GM12874 (cell line): ENCODE results near the gene HECW1.

Experiments used
- TF ChIP-seq, protein P1 (sequence below): IDR thresholded peaks from 2 replicates; pipeline ENCODE4 v1.5.1; 2011; ENCODE audit warnings: low read depth, mild to moderate bottlenecking, control low read depth, low read length, moderate library complexity; ENCODE audit not compliant: insufficient read depth

Gene HECW1

DNA sequence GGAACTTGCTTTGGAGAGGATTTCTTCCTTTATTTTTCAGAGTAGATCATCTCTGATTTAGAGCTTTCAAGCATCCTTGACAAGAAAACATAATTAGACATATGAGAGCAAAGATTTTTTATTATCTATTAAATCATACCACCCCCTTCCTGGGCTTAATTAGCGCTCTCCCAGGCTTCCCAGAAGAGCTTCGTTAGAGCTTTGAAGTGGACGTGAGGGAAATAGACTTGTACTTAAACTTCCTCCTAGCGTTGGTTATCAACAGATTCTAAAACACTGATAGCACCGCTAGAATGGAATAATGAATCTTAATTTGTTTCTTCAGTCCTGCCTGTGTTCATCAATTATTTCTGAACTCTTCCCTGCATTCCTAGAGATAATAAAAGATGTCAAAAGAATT, 296.5 kb downstream of the HECW1 start:
- TF ChIP-seq, protein P1, sequence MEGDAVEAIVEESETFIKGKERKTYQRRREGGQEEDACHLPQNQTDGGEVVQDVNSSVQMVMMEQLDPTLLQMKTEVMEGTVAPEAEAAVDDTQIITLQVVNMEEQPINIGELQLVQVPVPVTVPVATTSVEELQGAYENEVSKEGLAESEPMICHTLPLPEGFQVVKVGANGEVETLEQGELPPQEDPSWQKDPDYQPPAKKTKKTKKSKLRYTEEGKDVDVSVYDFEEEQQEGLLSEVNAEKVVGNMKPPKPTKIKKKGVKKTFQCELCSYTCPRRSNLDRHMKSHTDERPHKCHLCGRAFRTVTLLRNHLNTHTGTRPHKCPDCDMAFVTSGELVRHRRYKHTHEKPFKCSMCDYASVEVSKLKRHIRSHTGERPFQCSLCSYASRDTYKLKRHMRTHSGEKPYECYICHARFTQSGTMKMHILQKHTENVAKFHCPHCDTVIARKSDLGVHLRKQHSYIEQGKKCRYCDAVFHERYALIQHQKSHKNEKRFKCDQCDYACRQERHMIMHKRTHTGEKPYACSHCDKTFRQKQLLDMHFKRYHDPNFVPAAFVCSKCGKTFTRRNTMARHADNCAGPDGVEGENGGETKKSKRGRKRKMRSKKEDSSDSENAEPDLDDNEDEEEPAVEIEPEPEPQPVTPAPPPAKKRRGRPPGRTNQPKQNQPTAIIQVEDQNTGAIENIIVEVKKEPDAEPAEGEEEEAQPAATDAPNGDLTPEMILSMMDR = no peak

DNA sequence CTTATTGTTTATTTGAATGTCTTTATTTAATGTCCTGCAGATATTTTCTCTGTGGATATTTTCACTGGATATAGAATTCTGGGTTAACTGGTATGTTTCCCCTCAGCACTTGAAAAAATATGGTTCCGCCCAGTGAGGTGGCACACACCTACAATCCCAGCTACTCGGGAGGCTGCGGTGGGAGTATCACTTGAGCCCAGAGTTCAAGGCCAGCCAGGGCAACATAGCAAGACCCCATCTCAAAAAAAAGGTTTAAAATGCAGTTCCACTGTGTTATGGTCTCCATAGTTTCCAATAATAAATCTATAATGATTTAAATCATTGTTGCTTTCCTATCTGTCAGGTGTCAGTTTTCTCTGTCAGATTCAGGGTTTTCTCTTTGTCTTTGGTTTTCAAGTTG, 305.0 kb downstream of the HECW1 start:
- TF ChIP-seq, protein P1 = no peak

DNA sequence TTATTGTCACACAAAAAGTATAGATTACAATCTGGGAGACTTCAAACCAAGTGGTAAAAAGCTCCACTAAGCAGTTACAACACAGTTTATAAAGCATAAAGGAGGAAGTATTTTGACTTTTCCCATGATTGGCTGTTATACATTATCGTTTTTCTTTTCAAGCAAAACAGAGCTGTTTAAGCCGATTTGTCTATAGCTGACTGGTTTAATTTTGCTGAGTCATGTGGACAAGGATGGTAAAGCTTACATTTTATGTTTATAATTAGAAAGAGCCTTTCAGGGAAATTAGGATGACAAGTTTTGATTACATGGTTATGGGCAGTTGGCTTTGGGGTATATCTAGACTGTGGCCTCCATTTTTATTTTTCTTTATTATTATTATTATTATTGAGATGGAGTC, 318.0 kb downstream of the HECW1 start:
- TF ChIP-seq, protein P1 = no peak

DNA sequence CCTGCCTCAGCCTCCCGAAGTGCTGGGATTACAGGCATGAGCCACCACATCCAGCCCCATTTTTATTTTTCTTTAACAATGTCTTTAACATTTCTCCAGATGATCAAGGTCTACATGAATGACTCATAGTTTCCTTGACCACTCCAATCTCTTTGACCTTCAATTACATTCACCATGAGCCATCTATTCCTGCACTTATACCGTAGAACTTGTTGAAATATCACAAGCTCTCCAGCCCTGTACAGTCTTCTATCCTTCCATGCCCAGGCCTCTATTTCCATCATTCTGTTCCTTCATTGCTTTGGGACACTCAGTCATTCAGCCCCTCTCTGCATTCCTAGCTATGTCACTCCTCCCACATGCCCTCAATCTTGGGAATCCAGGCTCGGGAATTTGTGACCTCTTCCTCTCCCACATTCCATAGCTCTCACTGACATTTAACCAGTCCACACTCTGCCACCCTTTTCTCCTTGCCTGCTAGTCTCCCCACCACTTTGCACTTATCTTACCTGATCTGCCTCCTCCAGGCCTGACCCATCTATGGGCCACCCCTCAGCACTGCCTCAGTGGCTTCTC, 318.7 kb downstream of the HECW1 start:
- TF ChIP-seq, protein P1 = no peak

DNA sequence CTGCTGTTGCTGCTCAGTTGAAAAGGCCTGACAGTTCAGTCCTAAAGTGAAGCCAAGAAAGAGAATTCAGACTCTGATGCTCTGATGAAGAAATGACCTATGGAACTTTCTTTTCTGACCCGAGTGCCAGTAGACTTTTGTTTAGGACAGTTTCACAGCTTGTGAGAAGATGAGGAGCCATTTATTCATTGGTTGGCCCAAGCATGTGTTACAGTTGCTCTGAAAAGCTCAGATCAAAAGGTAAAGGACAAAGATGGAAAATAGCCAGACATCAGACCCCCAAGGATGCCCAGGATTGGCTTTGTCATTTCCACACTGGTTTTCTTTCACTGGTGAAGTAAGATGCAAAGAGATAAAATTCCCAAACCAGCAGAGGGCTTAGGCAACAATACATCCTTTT, 321.2 kb downstream of the HECW1 start:
- TF ChIP-seq, protein P1 = no peak

DNA sequence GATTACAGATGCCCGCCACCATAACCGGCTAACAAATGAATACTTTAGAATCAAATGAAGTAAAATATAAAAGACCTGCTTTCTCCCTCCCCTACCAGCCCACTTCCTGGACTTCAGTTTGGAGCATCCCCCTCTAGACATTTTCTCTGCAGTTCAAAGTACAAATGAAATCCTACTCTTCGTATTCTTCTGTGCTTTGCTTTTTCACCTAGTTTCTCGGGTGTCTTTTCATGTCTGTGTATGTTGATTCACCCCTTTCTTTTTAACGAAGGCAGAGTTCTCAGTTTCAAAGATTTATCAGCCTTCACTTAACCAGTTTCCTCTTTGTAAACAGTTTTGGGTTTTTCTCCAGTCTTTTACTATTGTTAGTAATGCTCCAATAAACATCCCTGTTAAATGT, 324.6 kb downstream of the HECW1 start:
- TF ChIP-seq, protein P1 = no peak

DNA sequence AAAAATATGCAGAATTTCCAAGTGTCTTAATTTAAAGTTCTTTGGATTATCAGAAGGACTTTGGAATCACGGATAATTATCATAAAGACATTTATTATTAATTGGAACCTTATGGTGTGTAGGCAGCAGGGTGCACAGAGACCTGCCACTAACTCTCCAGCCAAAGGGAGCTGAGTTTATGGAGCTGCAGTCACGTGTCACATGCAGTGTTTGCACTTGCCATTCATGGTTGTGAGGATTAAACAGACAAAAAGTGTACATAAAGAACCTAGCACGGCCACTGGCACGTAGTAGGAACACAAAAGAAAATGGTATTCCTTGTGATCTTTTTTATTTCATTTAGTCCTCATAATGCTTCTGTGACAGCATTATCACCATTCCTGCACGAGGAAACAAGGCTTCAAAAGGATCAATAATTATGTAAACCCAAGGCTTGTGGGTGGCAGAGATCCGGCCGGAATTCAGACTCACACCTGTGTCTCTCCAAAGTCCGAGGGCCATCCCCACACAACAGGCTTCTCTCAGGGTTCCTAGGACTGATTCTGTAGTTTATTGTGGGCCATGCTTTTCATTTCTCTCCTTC, 326.5 kb downstream of the HECW1 start:
- TF ChIP-seq, protein P1 = no peak
